OCI-LY1 (cell line): ENCODE measurements around the gene CPXM1.

ENCODE experiments used
- H2AFZ ChIP-seq: fragments of 200-600 bp; sonication (generic), shearing (Covaris generic); 2 replicates; pipeline ENCODE4 v1.6.0; 2014; ENCODE audit warnings: antibody characterized with exemption, mild to moderate bottlenecking, low read length
- H3F3A ChIP-seq: fragments of 200-600 bp; sonication (generic), shearing (Covaris generic); 2 replicates; pipeline ENCODE4 v1.6.0; 2014; ENCODE audit warnings: mild to moderate bottlenecking, antibody characterized with exemption, low read length, moderate library complexity; ENCODE audit not compliant: insufficient read depth
- H3K27ac ChIP-seq: fragments of 200-600 bp; sonication (generic); 2 replicates; pipeline ENCODE4 v1.5.1; 2014; ENCODE audit warnings: low read length, mixed run types, mild to moderate bottlenecking, low read depth; ENCODE audit not compliant: poor library complexity, severe bottlenecking
- H3K27me3 ChIP-seq: fragments of 200-600 bp; sonication (generic); 2 replicates; pipeline ENCODE4 v1.6.0; 2014; ENCODE audit warnings: antibody characterized with exemption, mild to moderate bottlenecking, low read length, moderate library complexity; ENCODE audit not compliant: insufficient read depth
- H3K36me3 ChIP-seq: fragments of 200-600 bp; sonication (generic); 2 replicates; pipeline ENCODE4 v1.6.1; 2014; ENCODE audit warnings: mild to moderate bottlenecking, antibody characterized with exemption, low read length, moderate library complexity, mixed read lengths; ENCODE audit not compliant: insufficient read depth
- H3K4me1 ChIP-seq: fragments of 200-600 bp; sonication (generic); 2 replicates; pipeline ENCODE4 v1.5.1; 2014; ENCODE audit warnings: mild to moderate bottlenecking, low read length, moderate library complexity; ENCODE audit not compliant: insufficient read depth, severe bottlenecking
- H3K4me2 ChIP-seq: fragments of 200-600 bp; sonication (generic), shearing (Covaris generic); 2 replicates; pipeline ENCODE4 v1.6.1; 2014; ENCODE audit warnings: low read length
- H3K4me3 ChIP-seq: fragments of 200-600 bp; sonication (generic); 2 replicates; pipeline ENCODE4 v1.5.1; 2014; ENCODE audit warnings: low read length, low read depth, mild to moderate bottlenecking, mixed read lengths; ENCODE audit not compliant: poor library complexity, severe bottlenecking
- H3K79me2 ChIP-seq: fragments of 200-600 bp; shearing (Covaris generic); 2 replicates; pipeline ENCODE4 v1.6.1; 2016; ENCODE audit warnings: mixed run types, low read length, mixed read lengths; ENCODE audit not compliant: insufficient read depth
- H3K9ac ChIP-seq: fragments of 200-600 bp; sonication (generic), shearing (Covaris generic); 2 replicates; pipeline ENCODE4 v1.6.1; 2014; ENCODE audit warnings: mild to moderate bottlenecking, low read length, mixed read lengths
- H3K9me2 ChIP-seq: fragments of 200-600 bp; sonication (generic), shearing (Covaris generic); 2 replicates; pipeline ENCODE4 v1.6.1; 2014; ENCODE audit warnings: low read depth, mild to moderate bottlenecking, low read length, mixed read lengths
- H3K9me3 ChIP-seq: fragments of 200-600 bp; shearing (Covaris generic); 2 replicates; pipeline ENCODE4 v1.6.1; 2014; ENCODE audit warnings: low read length, mixed read lengths
- H4K20me1 ChIP-seq: fragments of 200-600 bp; sonication (generic), shearing (Covaris generic); 2 replicates; pipeline ENCODE4 v1.6.0; 2016; ENCODE audit warnings: mild to moderate bottlenecking, low read length; ENCODE audit not compliant: insufficient read depth
- EZH2 ChIP-seq: fragments of 200-600 bp; sonication (generic), shearing (Covaris generic); IDR thresholded peaks from 2 replicates; pipeline ENCODE4 v1.8.0; 2017; ENCODE audit warnings: borderline replicate concordance, mixed run types, mild to moderate bottlenecking, antibody characterized with exemption, low read length, moderate library complexity, mixed read lengths
- TF ChIP-seq, protein P1 (sequence below): fragments of 200-600 bp; sonication (generic), shearing (Covaris generic); IDR thresholded peaks from 2 replicates; pipeline ENCODE4 v1.5.1; 2017; ENCODE audit warnings: mild to moderate bottlenecking, antibody characterized with exemption, low read length, moderate library complexity, mixed read lengths

Gene CPXM1

DNA sequence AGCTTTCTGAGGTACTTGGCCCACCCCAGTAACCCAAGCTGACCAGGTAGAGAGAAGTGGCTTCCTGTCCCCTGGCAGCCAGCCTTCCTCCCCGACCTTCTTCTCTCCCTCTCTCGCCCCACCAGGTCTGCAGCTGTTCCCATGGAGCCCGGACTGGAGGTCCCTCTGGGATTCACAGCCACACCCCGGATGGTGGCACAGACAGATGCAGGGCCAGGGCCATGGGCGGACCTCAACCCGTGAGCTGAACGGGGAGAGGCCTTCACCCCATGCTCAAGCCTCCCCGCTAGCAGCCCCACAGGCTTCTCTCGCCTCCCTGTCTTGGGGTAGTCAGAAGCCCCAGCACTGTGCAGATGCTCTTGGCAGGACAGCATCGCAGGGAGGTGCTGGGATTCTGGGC, 41.3 kb downstream of the CPXM1 start:
- H2AFZ ChIP-seq = no peak overlapping the region
- no peaks in the 10 kb centered on the region for H3K9me2 ChIP-seq
- H3K4me3 ChIP-seq = no peak overlapping the region
- H3K27me3 ChIP-seq = 0 out of 2 replicates have a peak, but pooled peaks cover 4% of the 10 kb centered on the region
- H3K79me2 ChIP-seq = no peaks in the 10 kb centered on the region
- no peak overlapping the region for H3K27ac ChIP-seq
- no peaks in the 10 kb centered on the region for H3K9me3 ChIP-seq
- no peaks in the 10 kb centered on the region for H3F3A ChIP-seq
- H4K20me1 ChIP-seq = no peaks in the 10 kb centered on the region
- no peak for TF ChIP-seq EZH2
- TF ChIP-seq, protein P1, sequence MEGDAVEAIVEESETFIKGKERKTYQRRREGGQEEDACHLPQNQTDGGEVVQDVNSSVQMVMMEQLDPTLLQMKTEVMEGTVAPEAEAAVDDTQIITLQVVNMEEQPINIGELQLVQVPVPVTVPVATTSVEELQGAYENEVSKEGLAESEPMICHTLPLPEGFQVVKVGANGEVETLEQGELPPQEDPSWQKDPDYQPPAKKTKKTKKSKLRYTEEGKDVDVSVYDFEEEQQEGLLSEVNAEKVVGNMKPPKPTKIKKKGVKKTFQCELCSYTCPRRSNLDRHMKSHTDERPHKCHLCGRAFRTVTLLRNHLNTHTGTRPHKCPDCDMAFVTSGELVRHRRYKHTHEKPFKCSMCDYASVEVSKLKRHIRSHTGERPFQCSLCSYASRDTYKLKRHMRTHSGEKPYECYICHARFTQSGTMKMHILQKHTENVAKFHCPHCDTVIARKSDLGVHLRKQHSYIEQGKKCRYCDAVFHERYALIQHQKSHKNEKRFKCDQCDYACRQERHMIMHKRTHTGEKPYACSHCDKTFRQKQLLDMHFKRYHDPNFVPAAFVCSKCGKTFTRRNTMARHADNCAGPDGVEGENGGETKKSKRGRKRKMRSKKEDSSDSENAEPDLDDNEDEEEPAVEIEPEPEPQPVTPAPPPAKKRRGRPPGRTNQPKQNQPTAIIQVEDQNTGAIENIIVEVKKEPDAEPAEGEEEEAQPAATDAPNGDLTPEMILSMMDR = no peak
- no peaks in the 10 kb centered on the region for H3K4me1 ChIP-seq
- no peak overlapping the region for H3K9ac ChIP-seq
- no peak overlapping the region for H3K4me2 ChIP-seq
- no peaks in the 10 kb centered on the region for H3K36me3 ChIP-seq

DNA sequence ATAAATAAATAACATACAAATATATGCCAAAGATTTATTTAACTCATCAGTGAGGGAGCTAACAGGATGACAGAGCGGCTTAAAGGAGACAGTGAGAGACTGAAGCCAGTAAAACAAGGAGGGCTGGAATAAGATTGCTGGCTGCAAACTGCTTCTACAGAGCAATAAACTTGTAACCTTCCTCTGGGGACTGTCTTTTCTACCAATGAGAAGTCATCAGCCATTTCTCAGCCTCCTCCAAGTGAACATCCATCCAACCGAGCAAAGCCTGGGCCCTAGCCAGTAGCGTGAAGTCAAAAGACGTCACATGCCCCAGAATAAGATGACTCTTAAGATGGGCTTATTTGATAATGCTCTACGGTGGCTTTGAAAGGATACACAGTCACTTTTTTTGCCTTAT, 42.5 kb downstream of the CPXM1 start:
- no peak overlapping the region for H3K27ac ChIP-seq
- H3K79me2 ChIP-seq = no peaks in the 10 kb centered on the region
- TF ChIP-seq EZH2 = no peak
- TF ChIP-seq, protein P1 = no peak
- no peak overlapping the region for H3K4me3 ChIP-seq
- no peaks in the 10 kb centered on the region for H3K36me3 ChIP-seq
- no peak overlapping the region for H3K9ac ChIP-seq
- no peaks in the 10 kb centered on the region for H3F3A ChIP-seq
- no peak overlapping the region for H3K4me2 ChIP-seq
- no peak overlapping the region for H2AFZ ChIP-seq
- H3K4me1 ChIP-seq = peaks cover 2% of the 10 kb centered on the region
- H3K9me2 ChIP-seq = no peaks in the 10 kb centered on the region
- H4K20me1 ChIP-seq = no peaks in the 10 kb centered on the region
- H3K27me3 ChIP-seq = 0 out of 2 replicates have a peak, but pooled peaks cover 9% of the 10 kb centered on the region
- H3K9me3 ChIP-seq = no peaks in the 10 kb centered on the region

DNA sequence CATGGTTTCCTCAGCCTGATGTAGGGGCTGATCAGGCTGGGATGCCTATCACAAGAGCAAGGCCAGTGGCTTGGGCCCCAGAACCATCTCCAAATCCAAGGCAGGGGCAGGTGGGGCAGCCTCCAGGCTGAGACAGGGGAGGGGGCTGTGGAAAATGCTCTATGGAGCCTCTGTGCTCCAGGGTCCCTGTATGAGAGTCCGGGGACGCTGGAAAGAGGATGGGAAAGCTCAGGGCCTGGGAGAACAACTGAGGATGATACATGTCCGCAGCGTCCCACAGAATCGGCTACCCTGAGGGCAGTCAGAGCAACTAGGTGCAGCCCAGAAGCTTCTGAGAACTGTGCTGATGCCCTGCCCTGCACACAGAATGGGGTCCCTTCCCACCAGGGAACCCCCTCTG, 43.4 kb downstream of the CPXM1 start:
- no peaks in the 10 kb centered on the region for H3F3A ChIP-seq
- no peak overlapping the region for H3K27ac ChIP-seq
- H3K27me3 ChIP-seq = 0 out of 2 replicates have a peak, but pooled peaks cover 9% of the 10 kb centered on the region
- no peak overlapping the region for H3K9ac ChIP-seq
- H3K4me3 ChIP-seq = no peak overlapping the region
- no peak overlapping the region for H2AFZ ChIP-seq
- H3K4me1 ChIP-seq = peaks cover 10% of the 10 kb centered on the region
- no peaks in the 10 kb centered on the region for H3K9me3 ChIP-seq
- H3K9me2 ChIP-seq = no peaks in the 10 kb centered on the region
- no peak for TF ChIP-seq EZH2
- TF ChIP-seq, protein P1 = no peak
- no peaks in the 10 kb centered on the region for H4K20me1 ChIP-seq
- no peaks in the 10 kb centered on the region for H3K79me2 ChIP-seq
- H3K36me3 ChIP-seq = no peaks in the 10 kb centered on the region
- H3K4me2 ChIP-seq = no peak overlapping the region
